ENCODE results near the gene ANTXR1.

ANTXR1 gene

DNA sequence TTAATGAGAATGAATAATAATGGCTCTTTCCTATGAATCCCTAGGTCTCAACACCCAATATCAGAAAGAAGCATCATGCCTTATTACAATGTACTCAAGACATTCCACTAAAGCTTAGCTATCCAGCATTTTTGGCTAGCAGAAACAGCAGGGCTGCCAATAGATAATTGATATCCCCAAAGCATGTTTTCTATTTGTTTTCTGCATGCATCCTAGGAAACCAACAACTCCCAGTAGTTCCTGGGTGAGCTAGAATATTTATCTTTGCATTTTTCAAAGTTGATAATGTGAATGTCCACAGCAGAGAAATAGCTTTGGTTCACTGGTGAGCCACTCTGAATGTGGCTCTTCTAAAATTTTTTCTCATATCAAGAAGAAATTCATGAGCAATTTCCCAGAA, 5.8 kb upstream of the ANTXR1 start:
- no peak for DNase-seq

DNA sequence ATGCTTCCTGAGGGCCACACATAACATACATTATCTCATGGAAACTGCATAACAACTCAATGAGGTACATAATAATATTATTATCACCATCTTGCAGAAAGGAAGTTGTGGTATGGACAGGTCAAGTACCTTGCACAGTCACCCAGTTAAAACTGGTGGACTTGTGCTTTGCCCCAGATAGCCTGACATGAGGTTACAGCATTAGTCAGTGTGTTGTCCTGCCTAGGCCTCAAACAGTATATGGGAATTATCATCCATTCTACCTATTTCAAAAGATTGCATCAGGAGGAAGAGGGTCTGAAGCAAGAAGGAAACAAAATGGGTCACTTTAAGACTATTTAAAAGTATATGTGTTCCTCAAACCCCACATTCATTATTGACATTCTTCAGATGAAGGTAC, 5.4 kb upstream of the ANTXR1 start:
- DNase-seq: no peak

DNA sequence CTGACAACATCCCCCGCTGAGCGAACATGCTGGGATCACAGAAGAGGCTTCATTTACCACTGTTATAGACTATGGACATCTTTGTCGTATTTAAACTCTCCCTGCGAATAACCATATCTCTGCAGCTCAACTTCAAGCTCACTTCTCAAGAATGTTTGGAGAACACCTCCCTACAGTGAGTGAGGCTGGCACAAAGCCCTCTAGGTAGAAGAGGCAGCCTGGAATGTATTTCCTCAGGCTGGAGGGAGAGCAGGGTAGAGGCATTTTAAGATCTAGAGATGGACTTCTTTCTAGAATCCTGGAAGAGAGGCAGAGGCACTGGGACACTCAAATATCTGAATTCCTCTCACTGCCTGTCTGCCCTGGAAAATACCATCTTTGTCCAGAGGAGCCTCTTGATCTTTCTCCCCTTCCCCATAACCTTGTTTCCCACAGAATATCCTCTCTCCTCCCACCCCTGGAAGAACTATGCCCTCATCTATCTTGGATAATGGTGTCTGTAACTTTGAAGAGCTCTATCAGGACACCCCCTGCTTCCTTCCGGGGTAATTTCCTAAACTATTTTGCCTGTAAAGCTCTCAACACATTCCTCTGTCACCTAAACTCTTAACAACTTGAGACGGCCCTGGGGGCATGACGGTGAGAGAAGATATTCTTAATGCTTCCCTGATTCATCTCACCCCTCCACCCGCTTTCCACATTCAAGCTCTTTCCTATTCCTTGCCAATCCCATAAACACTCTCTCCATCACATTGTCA, 2.4 kb upstream of the ANTXR1 start:
- DNase-seq: no peak

DNA sequence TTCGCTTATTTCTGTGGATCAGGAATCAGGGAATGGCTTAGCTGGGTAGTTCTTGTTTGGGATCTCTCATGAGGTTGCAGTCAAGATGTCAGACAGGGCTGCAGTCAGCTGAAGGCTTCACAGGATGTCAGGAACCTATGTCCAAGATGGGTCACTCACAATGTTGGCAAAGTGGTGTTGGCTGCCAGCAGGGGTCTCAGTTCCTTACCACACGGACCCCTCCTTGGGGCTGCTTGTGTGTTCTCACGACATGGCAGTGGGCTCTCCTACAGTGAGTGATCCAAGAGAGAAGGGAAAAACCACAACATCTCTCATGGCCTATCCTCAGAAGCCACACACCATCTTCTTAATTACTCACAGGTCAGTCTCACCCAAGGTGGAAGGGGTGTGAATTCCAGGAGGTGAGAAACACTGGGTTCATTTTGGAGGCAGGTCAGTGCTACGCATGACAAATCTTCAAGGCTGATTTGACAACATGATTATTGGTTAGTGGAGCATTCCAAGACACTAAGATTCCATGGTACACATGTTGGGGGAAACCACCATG, 1.3 kb upstream of the ANTXR1 start:
- no peak for DNase-seq

DNA sequence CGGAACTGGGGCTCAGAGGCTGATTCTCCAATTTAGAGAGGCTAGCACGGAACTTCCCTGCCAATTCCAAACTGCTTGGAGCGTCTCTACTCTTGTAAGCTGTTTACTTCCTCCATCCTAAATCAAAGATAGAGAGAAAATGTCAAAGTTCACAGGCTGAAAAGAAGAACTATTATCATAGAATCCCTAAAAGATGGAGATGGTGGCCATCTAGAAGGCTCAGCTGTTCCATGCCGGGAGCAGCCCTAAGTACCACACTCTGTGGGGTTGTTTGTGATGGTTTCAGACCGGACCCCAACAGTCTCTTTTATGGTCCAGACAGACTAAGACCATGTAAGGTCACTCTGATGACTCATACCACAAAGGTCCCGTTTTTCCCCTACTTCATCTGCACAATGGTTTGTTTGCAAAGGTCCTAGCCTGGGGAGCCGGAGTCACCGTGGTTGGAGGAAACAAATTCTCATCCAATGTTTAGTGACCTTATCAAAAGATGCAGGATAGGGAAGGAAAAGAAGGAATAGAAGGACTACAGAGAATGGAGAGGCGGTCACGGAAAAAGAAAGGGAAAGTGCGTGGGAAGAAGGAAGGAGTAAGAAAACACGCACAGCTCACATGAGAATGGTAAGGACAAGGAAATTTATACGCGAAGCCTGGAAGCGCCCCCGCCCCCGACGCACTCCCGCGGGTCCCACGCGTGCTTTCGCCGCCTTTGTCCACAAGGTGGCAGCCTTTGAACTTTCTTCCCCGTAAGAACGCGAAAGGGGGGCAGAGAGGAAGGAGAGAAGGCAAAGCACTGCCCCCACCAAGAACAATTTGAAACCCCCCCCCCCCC, 453 bp upstream of the ANTXR1 start:
- peak; percentile 31 for DNase-seq

DNA sequence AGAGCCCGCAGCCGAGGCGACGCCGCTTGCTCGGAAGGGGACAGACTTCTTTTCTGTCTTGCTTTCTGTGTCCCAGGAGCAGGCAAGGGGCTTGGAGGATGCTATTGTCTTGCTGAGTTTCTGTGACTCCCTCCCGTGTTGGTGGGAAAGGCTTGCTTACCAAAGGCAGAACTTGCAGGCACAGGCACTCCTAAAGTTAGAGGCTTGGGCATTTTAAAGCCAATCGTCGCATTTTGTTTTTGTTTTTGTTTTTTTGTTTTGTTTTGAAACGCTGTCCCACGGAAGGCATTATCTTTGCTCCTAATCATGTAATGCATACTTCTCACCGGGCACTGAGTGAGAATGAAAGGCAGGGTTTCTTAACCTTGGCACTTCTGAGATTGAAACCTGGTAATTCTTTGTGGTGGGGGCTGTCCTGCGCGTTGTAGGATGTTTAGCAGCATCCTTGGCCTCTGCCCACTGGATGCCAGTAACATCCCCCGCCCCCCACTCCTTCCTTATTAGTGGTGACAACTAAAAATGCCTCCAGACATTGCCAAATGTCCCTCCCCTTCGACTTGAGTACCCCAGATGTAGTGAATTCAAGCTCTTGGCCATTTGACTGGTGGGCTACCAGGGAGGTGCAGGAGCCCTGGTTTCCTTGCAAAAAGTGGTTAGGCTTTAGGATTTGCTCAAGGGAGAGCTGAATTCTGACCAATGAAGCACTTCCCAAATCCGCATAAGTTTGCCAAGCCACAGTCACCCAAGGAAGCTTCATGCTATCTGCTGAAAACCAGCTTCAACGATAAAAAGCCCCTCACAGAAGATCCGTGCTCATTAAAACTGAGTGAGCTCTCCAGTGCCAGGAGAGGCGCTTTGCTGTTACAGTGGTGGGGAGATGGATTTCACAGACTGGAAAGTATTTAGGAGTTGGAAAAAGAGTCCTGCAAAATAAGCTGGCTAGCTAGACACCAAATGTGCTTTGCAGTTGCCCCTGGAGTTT, 1.2 kb downstream of the ANTXR1 start:
- DNase-seq: no peak

DNA sequence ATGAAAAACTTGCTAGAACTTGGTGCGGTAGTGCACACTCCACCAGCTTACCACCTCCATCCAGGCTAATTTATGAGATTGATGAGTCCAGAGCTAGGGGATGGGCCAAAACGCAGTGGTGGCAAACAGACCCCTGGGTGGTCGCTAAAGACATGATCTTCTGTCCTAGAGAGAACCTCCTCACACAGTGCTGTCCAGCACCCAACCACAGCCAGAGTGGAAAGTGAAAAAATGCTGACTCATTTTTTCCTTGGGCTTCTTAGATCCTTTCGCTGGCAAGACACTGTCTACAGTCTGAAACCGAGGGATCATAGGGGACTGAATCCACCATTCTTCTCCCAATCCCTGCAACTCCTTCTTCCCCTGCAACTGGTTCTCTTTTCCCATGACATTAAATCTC, 4.1 kb downstream of the ANTXR1 start:
- no peak for DNase-seq

DNA sequence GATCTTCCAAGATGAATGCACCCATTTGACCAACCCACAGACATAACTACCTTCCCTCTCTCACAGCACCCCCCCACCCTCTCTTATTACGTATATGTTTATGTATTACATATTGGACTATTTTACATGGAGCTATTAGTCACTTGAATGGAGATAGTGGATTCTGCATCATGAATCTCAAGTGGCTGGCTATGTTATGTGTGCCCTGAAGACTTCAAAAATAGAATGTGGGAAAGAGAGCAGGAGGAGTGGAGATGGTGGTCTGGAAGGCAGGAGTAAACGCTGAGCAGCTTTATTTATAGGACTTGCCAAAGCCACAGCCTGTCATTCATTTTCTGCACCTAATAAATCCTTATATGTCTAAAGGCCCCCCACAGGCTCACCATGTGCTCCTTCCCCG, 4.9 kb downstream of the ANTXR1 start:
- DNase-seq: no peak

DNA sequence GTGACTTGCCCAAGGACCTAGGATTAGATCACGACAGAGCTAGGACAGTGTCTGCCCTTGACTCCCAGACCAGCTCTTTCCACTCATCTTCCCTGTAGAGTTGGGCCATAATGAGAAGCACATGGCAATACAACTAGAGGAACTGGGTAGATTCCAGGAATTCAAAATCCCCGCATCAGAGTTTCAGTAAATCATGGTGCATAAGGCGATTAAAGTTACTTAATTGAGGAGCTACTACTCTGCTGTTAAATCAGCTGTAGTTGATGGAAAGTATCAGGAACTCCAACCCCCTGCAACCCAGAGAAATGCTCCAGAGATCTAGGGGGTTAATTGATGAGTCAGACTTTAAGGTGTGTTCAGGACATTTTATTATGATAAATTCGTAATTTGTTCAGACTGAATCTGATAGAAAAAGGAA, 5.7 kb downstream of the ANTXR1 start:
- DNase-seq: no peak

DNA sequence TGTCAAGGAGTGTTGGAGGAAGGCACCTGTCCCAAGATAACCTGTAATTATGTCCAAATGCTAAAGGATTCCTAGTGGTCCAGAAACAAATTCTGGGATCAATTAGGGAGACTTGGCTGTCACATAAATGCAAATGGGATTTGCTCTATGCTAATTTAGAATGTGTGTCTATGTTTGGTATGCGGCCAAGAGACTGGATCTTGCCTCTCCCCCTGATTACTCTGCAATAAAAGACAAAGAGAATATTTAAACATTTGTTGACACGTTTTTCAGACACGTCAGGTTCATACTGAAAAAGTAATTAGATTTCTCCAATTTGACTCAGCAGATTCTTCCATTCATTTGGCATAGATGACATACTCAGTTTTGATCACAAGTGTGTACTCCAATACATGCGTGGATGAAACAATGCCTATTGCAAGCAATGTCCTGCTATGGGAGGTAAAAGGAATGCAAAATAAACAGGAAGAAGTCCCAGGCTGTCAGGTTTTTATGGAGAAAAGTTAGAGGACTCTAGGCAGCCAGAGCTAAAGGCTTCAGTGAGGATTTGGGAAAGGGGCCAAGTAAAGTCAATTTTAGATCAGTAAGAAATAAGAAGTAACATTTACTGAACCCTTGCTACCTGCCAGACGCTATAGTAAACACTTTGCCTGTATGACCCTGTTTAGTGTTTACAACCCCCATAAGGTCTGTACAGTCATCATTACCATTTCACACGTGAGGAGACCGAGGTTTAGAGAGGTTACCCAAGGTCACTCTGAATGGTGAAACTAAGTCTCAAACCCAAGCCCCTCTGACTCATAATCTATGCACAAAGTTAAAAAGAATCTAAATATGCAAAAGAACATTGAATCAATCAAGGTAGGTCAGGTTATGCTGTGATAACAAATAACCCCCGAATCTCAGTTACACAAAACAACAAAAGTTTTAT, 7.8 kb downstream of the ANTXR1 start:
- no peak for DNase-seq

DNA sequence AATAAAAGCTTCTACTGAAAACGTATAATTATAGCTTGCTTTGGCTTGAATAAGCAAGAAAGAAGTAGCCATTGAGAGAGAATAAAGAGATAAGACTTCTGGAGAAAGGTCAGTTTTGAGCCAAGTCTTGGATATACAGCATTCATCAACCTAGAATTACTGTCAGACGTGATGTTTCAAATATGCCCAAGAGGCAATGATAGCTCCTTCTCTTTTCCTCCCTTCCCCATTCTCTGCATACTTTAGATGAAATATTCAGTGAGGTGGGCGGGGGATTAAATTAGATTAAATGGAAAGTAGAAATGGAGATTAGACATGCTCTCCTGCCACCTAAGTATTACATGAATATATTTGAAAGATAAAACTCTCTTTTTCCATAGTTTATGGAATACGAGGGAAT, 8.7 kb downstream of the ANTXR1 start:
- DNase-seq: no peak

DNA sequence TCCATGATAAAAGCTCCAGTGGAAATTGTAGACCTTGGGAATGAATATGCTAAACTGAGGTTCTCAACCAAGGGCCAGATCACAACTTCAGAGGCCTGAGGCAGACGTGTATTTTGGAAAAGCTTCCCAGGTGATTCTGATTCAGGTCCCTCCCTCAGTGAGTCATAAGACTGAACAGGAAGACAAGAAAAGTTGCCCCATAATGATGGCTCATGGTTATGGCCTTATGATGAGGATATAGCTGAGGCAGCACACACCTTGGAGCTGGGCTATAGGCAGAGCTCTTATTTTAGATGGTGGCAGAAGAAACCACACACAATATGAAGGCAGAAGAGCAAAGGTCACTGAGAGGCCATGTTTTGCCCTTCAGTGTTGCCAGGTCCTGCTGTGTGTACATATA, 9.6 kb downstream of the ANTXR1 start:
- DNase-seq: no peak

DNA sequence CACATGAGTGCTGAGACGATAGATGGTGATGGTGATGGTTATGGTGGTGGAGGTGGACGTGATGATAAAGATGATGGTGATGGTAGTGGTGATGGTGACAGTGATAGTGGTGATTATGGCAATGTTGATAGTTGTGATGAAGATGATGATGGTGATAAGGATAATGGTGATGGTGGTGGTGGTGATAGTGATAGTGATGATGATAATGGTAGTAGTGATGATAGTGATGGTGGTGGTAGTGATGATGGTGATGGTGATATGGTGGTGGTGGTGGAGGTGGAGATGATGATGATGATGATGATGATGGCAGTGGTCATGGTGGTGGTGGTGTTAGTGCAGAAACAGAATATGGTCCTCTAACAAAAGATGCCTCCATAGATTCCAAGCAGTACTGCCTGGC, 10.3 kb downstream of the ANTXR1 start:
- DNase-seq: no peak

DNA sequence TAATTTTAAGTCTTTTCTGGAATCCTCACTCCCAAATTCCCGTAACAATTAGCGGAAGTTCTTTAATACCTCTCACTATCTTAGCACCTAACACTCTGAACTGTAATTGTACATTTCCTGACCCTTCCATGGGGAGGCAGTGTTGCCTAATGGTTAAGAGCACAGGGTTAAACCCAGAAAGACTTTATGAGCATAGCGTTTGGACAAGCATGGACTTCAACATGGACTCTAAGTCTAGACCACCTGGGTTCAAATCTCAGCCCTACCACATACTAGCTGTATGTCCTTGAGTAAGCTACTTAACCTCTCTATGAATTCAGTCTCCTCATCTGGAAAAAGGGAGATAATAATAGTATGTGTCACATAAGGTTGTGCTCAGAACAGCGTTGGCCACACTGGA, 13.0 kb downstream of the ANTXR1 start:
- peak; percentile 69 for DNase-seq

DNA sequence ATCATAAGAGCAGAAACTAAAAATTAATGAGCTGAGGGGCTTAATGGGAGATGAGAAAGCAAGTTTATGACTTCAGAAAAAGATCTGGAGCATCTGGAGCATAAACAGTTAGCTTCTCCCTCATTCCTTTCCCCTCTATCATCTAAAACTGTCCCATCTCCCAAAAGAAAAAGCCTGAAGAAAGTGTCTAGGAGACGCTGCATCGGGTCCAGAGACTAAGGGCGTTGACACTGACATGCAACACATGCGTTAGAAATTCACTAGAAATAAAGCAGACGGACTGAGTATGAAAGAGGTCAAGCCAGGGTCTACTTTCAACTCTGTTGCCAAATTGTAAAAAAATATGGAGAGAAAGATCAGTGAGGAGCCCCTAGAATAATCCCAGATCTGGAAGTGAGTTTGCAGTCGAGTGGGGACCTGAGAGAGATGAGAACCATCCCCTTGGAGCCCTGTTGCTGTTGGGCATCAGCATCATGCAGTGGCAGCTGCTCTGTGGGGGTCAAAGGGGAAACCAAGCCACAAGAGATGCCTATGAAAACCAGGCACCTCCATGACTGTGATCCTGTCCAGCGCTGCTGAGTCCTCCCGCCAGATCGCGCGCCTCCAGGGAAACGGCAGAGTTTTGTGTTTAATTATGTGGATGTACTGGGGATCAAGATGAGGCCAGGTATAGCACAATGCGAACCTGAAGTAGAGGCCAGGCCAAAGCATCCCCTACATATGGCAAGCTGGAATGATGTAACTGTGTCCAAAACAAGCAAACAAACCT, 13.9 kb downstream of the ANTXR1 start:
- no peak for DNase-seq

DNA sequence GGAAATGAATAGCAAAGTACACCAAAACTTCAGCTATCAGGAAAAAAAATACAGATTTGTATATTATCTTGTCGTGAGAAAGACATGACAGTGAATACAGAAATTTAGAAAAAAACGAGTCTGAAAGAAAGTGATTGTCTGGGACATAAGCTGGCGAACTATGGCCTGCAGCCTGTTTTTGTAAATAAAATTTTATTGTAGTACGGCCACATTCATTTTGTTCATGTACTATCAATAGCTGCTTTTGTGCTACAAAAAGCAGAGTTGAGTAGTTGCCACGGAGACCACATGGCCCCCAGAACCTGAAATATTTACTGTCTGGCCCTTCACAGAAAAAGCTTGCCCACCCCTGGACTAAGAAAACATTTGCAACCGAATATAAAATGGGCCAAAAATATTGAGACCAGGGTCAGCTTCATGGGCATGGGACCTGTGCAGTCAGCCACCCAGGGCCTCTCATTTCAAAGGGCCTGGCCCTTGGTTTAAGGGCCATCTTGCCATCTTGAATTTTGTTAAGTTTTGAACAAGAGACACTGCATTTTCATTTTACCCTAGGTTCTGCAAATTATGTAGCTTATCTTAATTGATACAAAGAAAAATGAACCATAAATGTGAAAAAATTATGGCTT, 17.9 kb downstream of the ANTXR1 start:
- no peak for DNase-seq

DNA sequence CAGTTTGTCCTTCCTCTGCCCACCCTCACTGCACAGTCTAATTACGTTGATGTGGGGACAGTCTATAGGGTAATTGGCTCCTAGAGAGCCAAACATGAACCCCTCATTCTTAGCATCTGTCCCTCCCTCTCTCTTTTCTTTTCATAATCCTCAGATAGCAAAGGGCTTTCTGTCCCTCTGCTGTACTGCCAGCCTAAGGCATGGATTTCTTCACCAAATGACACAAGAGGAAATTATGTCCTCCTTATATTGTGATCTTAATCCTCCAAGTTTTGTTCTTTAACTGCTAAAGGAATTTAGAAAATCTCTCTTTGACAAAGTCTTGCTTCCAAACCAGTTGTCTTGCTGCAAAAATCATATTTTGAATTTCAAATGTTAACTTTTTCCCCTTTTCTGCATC, 18.5 kb downstream of the ANTXR1 start:
- DNase-seq: no peak

DNA sequence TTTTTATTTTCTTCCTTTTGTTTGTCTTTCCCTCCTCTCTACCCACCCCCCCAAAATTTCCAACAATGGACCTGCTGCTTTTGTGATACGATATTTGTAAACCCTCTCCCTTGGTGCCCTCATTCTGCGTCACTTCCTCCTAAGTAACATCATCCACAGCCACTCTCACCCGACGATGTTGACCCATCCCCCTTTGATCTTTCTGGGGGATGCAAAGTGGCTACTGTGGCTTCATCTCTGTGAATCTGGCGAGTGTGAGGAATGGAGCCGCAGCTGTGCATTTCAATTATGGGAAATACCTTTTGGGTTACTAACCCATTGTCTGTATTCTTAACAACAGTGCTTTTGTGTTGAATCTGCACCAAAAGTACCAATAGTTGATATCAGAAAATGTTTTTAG, 19.4 kb downstream of the ANTXR1 start:
- no peak for DNase-seq

DNA sequence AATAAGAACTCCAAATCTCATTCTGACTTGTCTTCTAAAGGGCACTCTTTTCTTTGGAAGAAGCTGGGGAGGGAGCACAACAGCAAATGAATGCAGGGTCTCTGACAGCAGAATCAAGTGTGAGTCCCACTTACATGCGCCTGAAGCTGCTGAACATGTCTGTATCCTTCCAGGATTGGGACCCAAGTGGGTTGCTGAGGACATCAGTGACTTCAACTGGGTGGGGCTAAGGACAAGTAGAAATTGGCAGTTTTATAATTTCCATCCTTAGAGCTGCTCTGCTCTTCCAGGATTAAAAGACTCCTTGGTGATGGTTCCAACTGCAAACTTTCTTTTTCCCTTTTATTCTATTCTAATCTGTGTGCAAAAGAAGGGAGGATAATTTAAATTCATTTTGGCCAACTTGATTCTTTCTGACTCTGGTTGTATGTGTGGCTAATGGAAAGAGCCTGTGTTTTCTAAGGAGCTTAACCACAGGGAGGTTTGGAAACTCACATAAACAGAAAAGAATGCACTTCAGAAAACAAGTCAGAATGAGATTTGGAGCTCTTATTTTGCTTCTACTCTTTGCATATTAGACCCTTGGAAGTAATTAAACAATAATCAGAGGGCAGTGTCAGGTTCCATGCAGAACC, 20.6 kb downstream of the ANTXR1 start:
- DNase-seq: no peak

DNA sequence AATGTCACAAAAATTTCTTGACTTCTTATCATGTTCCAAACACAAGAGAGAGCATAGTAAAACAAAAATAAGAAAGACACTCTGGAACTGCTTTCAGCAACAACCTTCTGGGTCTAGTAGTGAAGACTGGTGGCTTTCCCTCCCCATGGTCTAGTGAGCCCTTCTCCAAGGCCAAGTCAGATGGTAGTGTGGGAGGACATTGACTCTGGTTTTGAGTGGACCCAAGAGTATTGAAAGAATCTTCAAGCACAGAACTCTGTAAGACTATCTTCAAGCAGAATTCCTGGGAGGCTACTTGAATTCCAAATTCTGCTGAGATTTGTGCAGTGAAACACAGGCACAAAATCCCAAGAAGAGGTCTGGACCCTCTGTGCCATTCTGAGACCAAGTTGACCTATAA, 21.1 kb downstream of the ANTXR1 start:
- no peak for DNase-seq
